HG03575 (cell line): ENCODE results near the gene KDM8.

Experiments
- ATAC-seq: cut with Tn5 transposase; IDR thresholded peaks from one replicate; pipeline ENCODE4 v1.9.1; 2021; ENCODE audit not compliant: unreplicated experiment, insufficient number of reproducible peaks, low FRiP score; ENCODE audit errors: extremely low read depth

KDM8 gene

GRCh38 chr16:27209591-27209990 is 6.3 kb downstream of the KDM8 start:
- no peak for ATAC-seq

- ATAC-seq: no peak
These were observed 6.8 kb downstream of the KDM8 start for GRCh38 chr16:27210174-27210573.

- ATAC-seq: no peak
These were observed 7.7 kb downstream of the KDM8 start for GRCh38 chr16:27211026-27211425.

GRCh38 chr16:27214084-27214961 is 11.0 kb downstream of the KDM8 start:
- ATAC-seq: no peak

DNA sequence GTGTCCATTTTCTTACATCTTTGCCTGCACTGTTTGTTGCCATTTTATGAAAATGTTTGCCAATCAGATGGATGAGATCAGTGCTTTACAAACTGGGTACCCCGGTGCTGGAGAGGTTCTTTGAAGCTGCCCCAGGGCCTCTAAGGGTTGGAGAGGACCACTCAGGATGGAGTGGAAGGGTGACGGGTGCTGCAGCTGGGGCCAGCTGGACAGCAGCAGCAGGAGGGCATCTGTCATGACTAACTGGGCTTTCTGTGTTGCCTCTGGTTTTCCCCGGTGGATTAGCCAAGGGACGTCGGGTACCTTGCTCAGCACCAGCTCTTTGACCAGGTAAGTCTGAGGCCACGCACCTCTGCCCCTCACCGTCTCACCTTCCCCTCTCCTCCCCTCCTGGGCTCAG is 12.3 kb downstream of the KDM8 start:
- ATAC-seq: no peak

DNA sequence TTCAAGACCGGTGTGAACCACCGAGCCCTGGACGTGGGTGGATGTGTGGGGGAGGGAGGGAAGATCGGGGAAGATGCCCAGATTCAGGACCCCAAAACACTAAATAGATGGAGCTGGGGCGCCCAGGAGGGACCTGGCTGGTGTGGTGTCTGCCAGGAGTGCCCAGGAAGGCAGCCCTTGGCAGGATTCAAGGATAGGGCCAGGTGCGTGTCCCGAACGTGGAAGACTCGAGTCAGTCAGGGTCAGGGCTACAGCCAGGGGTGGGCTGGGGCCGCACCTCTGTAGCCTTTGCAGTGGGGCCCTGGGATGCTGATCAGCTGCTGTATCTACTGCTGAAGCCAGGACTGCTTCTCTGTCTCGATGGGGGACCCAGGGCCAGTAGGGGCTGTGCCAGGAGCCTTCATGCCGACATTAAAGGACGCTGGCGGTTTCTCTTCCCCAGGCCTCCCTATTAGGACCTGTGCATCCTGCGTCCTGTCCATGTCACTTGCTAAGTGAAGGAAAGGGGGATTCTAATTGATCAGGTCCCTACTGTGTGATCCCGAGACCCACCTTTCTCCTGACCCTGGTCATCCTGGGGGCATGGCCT is 13.1 kb downstream of the KDM8 start:
- ATAC-seq: no peak

GRCh38 chr16:27217256-27217655 is 13.9 kb downstream of the KDM8 start:
- no peak for ATAC-seq

DNA sequence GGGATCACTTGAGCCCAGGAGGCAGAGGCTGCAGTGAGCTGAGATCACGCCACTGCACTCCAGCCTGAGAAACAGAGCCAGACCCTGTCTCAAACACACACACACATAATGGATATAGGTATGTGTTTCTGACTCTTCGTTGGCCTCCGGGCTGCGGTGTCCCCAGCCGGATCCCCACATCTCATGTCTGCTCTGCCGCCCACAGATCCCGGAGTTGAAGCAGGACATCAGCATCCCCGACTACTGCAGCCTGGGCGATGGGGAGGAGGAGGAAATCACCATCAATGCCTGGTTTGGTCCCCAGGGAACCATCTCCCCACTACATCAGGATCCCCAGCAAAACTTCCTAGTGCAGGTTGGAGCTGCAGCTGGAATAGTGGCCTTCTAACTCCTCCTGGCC is 15.4 kb downstream of the KDM8 start:
- ATAC-seq: no peak

DNA sequence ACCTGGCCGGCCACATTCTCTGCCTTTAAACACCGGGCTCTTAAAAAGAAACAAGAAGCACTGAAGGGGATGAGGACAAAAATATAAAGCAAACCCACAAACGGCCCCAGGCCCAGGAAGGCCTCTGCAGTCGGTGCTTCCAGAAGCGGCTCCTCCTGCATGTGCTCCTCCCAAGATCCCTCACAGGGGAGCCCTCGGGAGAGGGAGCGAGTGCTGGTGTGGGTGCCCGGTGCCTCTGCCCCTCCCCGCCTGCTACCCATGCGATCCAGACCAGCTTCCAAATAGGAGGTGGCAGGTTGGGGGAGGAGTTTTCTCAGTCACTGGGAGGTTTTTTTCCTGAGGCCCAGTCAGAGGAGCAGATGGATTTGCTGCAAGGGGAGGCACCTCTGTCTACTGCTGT is 15.8 kb downstream of the KDM8 start:
- ATAC-seq: no peak

DNA sequence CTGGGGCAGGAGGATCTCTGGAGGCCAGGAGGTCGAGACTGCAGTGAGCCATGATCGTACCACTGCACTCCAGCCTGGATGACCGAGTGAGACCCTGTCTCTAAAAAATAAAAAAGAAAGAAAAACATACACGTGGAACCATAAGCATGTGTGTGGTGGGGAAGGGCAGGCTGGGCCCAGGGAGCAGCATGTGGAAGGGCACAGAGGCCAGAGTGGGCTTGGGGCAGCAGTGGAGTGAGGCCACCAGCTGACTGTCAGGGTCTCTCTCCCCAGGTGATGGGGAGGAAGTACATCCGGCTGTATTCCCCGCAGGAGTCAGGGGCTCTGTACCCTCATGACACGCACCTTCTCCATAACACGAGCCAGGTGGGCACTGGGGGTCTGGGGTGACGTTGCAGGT is 16.8 kb downstream of the KDM8 start:
- ATAC-seq: no peak

- no peak for ATAC-seq
These were observed 17.2 kb downstream of the KDM8 start for GRCh38 chr16:27220527-27220926.

- no peak for ATAC-seq
These were observed 17.7 kb downstream of the KDM8 start for GRCh38 chr16:27220991-27221390.

GRCh38 chr16:27221576-27222248 is 18.4 kb downstream of the KDM8 start:
- ATAC-seq: no peak

DNA sequence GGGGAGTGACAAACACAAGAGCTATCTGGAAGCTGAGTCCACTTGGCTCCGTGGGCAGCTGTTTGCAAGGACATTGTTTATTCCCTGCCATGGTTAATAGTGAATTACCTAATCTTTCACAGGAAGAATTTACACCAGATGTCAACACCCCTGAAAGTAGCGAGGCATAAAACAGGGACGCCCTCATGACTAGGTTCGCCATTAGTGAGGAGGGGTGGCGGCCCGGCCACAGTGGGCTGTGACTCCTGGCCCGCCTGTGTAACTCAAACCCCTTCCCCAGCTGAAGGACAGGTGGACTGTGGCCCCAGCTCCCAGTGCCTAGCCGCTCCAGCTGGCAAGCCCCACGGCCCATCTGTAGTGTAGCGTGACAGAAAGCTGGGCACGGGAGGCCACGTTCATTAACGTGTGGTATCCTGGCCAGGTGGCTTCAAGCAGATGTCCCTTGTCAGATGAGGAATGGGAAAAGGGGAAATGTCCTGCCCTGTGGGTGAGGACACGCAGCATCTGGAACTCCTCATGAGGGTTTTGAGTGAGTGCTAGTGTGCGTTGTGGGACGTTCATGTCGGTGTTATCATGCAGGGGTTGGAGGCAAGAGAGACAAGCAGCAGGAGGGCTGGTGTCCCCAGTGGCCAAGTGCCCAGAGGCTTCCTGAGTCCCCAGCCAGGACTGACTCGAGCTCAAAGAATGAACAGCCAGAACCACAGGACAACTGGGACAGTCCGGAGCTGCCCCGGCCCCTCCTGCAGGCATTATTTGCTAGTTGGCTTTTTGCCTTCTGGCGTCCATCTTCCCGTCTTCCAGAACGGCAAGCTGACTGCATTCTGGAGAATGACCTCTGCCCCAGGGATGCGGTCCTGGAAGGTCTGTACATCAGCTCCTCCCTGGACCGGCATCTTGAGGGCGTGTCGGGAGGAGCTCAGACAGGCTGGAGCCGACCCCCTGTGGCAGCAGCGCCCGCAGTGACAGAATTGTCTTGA is 19.2 kb downstream of the KDM8 start:
- no peak for ATAC-seq

GRCh38 chr16:27223226-27223610 is 19.9 kb downstream of the KDM8 start:
- no peak for ATAC-seq

DNA sequence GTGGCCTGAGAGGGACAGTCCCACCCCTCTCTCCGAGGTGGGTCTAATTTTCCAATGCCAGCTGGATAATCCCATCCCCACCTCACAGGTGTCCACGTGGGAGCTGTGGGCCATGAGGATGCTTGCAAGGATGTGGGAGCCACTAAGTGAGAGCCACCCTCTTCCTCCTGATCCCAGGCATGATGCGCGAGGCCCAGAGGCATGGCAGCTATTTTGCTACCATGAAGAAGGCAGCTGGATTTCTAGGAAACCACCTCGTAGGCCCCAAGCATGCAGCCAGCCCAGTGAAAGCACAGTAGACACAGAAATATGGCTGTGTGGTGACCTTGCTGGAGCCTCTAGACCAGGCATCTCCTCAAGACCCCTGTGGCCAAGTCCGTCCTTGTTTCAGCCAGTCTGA is 20.4 kb downstream of the KDM8 start:
- ATAC-seq: no peak

GRCh38 chr16:27224271-27224737 is 21.0 kb downstream of the KDM8 start:
- ATAC-seq: no peak

DNA sequence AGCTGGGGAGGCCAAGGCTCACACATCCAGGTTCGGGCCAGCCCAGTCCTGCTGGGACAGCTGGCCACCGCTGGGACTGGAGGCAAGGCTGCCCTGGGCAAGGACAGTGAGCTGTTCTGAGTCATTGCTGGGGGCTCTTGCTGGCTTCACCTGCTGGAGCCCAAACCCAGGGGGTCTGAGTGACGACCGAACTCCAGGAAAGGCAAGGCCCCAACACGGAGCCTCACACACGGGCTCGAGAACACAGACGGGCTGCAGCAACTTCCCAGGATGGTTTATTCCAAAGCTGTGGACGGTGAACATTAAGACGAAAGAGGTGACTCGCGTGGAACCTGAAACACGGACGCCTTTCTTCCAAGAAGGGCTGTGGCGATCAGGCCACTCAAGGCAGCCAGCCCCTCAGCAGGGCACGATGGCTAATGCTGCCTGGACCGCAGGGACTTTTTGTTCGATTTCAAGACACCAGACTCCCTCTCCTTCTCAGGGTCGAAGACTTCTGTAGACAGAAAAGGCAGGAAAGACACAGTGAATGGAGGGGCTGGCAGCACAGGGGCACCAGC is 21.5 kb downstream of the KDM8 start:
- no peak for ATAC-seq
